Stimulated activated naive CD8-positive, alpha-beta T cell treated with anti-CD3 and anti-CD28 coated beads, Interleukin-15, amount 100 ng/mL, for 72 hours (primary cell): ENCODE measurements around the gene ZNF423.
"Not testable (repeated sequence)": the region's sequence is repeated elsewhere in the genome, so short reads cannot be mapped to it uniquely, and the experiment has no call there.

Experiments
- ATAC-seq: fragments of 150-1000 bp; cut with Tn5 transposase; 2 replicates; pipeline ENCODE4 v1.10.0; 2021; ENCODE audit warnings: mild to moderate bottlenecking, moderate library complexity
- DNase-seq, 2 donors: peaks; one replicate each; pipeline ENCODE4 v3.0.0; 2021 to 2022
- H3K27ac Mint-ChIP-seq, 2 donors: one replicate each; pipeline ENCODE4 v1.8.0; 2022; ENCODE audit warnings: mild to moderate bottlenecking in 2 of 2, mixed read lengths in 2 of 2, moderate library complexity in 2 of 2
- H3K27me3 Mint-ChIP-seq: one replicate; pipeline ENCODE4 v1.8.0; 2022; ENCODE audit warnings: mixed read lengths
- H3K4me1 Mint-ChIP-seq: one replicate; pipeline ENCODE4 v1.8.0; 2022; ENCODE audit warnings: mild to moderate bottlenecking, mixed read lengths
- H3K4me3 Mint-ChIP-seq, 2 donors: one replicate each; pipeline ENCODE4 v1.8.0; 2022; ENCODE audit warnings: mild to moderate bottlenecking in 2 of 2, mixed read lengths in 2 of 2, moderate library complexity in 1 of 2
- H3K9me3 Mint-ChIP-seq, 2 donors: one replicate each; pipeline ENCODE4 v1.8.0; 2022; ENCODE audit warnings: mixed read lengths in 2 of 2

Gene ZNF423

DNA sequence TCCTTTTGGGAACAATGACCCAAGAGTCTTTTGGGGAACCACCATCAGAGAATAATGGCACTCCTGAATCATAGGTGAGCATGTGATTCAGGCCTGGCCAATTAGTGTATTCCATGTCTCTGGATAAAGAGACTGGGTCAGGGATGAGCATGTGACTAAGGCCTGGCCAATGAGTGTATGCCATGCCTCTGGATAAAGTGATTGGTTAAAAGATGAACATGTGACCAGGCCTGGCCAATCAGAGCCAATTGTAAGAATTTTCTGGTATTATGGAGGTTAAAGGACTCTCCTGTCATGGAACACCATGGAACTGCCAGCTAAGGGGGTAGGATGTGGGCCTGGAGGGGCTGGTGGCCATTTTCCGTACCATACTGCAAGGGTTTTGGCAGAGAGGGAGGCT is 288.0 kb downstream of the ZNF423 start:
- DNase-seq (no peak), ATAC-seq (no peak)
- H3K27me3 Mint-ChIP-seq = no peaks in the 10 kb centered on the region
- H3K27ac Mint-ChIP-seq = no peak overlapping the region
- no peak overlapping the region for H3K4me3 Mint-ChIP-seq
- no peaks in the 10 kb centered on the region for H3K4me1 Mint-ChIP-seq
- no peaks in the 10 kb centered on the region for H3K9me3 Mint-ChIP-seq

GRCh38 chr16:49566432-49566831 is 289.5 kb downstream of the ZNF423 start:
- no peaks in the 10 kb centered on the region for H3K9me3 Mint-ChIP-seq
- no peaks in the 10 kb centered on the region for H3K4me1 Mint-ChIP-seq
- no peak overlapping the region for H3K27ac Mint-ChIP-seq
- ATAC-seq = no peak
- DNase-seq = no peak
- H3K27me3 Mint-ChIP-seq = no peaks in the 10 kb centered on the region
- H3K4me3 Mint-ChIP-seq = no peak overlapping the region

DNA sequence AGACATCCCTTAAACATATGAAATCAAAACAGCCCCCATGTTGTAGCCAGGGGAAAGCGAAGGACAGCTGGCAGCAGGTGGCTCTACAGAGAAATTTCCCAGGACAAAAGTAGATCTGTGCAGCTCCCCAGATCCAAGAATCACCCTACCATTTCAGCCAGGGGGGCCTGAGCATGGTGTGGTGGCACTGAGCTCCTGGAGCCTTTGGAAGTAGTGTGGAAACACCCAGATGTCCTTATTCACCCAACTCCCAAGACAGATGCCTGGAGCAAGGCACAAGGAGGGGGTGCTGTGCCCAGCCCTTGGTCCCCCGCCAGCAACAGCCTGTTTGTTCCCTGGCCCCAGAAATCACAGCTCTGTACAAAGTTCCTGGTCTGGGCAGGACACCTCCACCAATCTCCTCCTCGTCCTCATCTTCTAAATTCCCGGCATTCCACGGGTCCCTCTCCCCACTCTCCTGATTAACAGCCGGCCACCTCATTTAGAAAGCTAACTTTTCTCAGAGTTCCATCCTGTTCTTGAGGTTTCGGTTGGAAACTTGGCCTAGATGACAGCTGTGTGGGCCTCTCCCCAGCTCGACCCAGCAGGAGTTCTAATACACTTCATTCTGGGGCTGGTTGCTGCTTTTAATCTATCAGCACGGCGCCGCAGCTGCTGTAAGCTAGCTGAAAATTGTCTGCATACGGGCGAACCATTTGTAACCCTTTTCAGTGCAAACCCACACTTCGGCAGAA is 291.2 kb downstream of the ZNF423 start:
- no peak overlapping the region for H3K27ac Mint-ChIP-seq
- ATAC-seq (no peak), DNase-seq (no peak)
- no peaks in the 10 kb centered on the region for H3K9me3 Mint-ChIP-seq
- no peak overlapping the region for H3K4me3 Mint-ChIP-seq
- no peaks in the 10 kb centered on the region for H3K27me3 Mint-ChIP-seq
- no peaks in the 10 kb centered on the region for H3K4me1 Mint-ChIP-seq

GRCh38 chr16:49563666-49564065 is 292.2 kb downstream of the ZNF423 start:
- Mint-ChIP-seq H3K4me3 (no peak overlapping the region), H3K4me1 (no peaks in the 10 kb centered on the region), H3K9me3 (no peaks in the 10 kb centered on the region), H3K27me3 (no peaks in the 10 kb centered on the region), H3K27ac (no peak overlapping the region)
- no peak for ATAC-seq
- no peak for DNase-seq

GRCh38 chr16:49562894-49563293 is 293.0 kb downstream of the ZNF423 start:
- not testable (repeated sequence) for H3K27me3 Mint-ChIP-seq, H3K9me3 Mint-ChIP-seq

GRCh38 chr16:49562228-49562627 is 293.7 kb downstream of the ZNF423 start:
- H3K27me3 Mint-ChIP-seq = no peaks in the 10 kb centered on the region
- no peak overlapping the region for H3K27ac Mint-ChIP-seq
- H3K4me3 Mint-ChIP-seq = no peak overlapping the region
- no peaks in the 10 kb centered on the region for H3K9me3 Mint-ChIP-seq
- no peaks in the 10 kb centered on the region for H3K4me1 Mint-ChIP-seq
- ATAC-seq (no peak), DNase-seq (no peak)

More at GRCh38 chr16:49562894-49563293, 293.0 kb downstream of the ZNF423 start:
- H3K4me3 Mint-ChIP-seq, H3K4me1 Mint-ChIP-seq, H3K27ac Mint-ChIP-seq, ATAC-seq, DNase-seq: not testable (repeated sequence)

- no peak for ATAC-seq
- no peaks in the 10 kb centered on the region for H3K27me3 Mint-ChIP-seq
- H3K4me1 Mint-ChIP-seq = no peaks in the 10 kb centered on the region
- no peak overlapping the region for H3K4me3 Mint-ChIP-seq
- peak overlapping the region in 1 of 2 donors; percentile 43 for H3K27ac Mint-ChIP-seq
- no peak for DNase-seq
- no peaks in the 10 kb centered on the region for H3K9me3 Mint-ChIP-seq
Observed at GRCh38 chr16:49560004-49560830, 295.7 kb downstream of the ZNF423 start.

- Mint-ChIP-seq H3K4me3 (no peak overlapping the region), H3K4me1 (no peaks in the 10 kb centered on the region), H3K27ac (no peak overlapping the region), H3K27me3 (no peaks in the 10 kb centered on the region), H3K9me3 (no peaks in the 10 kb centered on the region)
- no peak for DNase-seq
- ATAC-seq = no peak
Observed at GRCh38 chr16:49559242-49559641, 296.7 kb downstream of the ZNF423 start.

- H3K27ac Mint-ChIP-seq = no peak overlapping the region
- no peak overlapping the region for H3K4me3 Mint-ChIP-seq
- ATAC-seq (no peak), DNase-seq (no peak)
- no peaks in the 10 kb centered on the region for H3K27me3 Mint-ChIP-seq
- H3K9me3 Mint-ChIP-seq = no peaks in the 10 kb centered on the region
- no peaks in the 10 kb centered on the region for H3K4me1 Mint-ChIP-seq
Observed at GRCh38 chr16:49558451-49558850, 297.5 kb downstream of the ZNF423 start.

- DNase-seq (no peak), ATAC-seq (no peak)
- Mint-ChIP-seq H3K4me1 (no peaks in the 10 kb centered on the region), H3K4me3 (no peak overlapping the region), H3K27ac (no peak overlapping the region), H3K9me3 (no peaks in the 10 kb centered on the region), H3K27me3 (no peaks in the 10 kb centered on the region)
Observed at GRCh38 chr16:49556606-49557446, 299.1 kb downstream of the ZNF423 start.

DNA sequence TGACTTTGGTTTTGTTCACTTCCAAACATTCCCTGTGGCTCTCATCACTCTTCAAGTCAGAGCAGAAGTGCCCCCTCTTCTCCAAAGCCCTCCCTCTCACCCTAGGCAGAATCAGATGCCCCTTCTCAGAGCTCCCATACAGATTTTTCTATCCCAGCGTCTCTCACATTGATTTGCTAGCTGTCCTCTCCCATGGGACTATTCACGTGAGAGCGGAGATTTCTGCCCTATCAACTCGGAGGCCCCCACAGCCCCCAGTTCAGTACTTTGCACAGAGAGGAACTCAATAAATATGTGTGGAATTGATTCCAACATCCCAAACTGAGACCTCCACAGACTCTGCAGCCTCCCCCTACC is 299.7 kb downstream of the ZNF423 start:
- Mint-ChIP-seq H3K4me3 (no peak overlapping the region), H3K9me3 (no peaks in the 10 kb centered on the region), H3K27ac (no peak overlapping the region), H3K27me3 (no peaks in the 10 kb centered on the region), H3K4me1 (no peaks in the 10 kb centered on the region)
- ATAC-seq = no peak
- DNase-seq = no peak

- Mint-ChIP-seq H3K27ac (no peak overlapping the region), H3K9me3 (no peaks in the 10 kb centered on the region), H3K4me1 (no peaks in the 10 kb centered on the region), H3K4me3 (no peak overlapping the region), H3K27me3 (no peaks in the 10 kb centered on the region)
- ATAC-seq = no peak
- DNase-seq = no peak
Observed at GRCh38 chr16:49554681-49555080, 301.2 kb downstream of the ZNF423 start.

DNA sequence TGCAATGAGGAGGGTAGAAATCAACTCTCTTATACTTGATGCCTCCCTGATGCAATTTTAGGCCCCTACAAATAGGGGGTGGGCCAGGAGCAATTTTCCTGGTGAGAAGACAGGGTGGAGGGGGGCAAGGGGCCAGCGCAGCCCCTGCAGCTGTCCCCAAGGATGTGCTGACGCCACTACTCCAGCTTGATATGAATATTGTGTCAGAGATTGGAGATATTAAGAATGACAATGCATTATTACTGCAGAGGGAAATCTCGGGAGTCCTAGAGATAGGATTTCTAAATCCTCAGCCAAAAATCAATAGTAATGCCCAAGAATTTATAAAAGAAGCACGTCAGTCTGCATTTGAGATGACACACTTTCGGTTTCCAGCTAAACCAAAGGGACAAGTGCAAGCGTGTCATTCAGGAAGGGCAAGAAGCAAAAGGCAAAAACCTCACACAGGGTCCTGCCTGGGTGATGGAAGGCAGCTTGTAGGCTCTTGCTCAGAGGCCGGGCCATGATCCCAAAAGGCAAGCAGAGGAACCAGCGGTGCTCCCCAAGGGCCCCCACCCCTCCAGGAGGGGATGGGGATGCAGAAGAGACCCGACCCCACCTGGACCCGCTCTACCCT is 303.5 kb downstream of the ZNF423 start:
- H3K9me3 Mint-ChIP-seq = no peaks in the 10 kb centered on the region
- H3K4me1 Mint-ChIP-seq = no peaks in the 10 kb centered on the region
- no peak for DNase-seq

GRCh38 chr16:49550666-49551065 is 305.2 kb downstream of the ZNF423 start:
- Mint-ChIP-seq H3K4me3 (no peak overlapping the region), H3K9me3 (no peaks in the 10 kb centered on the region), H3K27me3 (no peaks in the 10 kb centered on the region), H3K27ac (no peak overlapping the region), H3K4me1 (no peaks in the 10 kb centered on the region)
- ATAC-seq = no peak
- DNase-seq = no peak

More for the DNA sequence above, 303.5 kb downstream of the ZNF423 start:
- Mint-ChIP-seq H3K4me3 (no peak overlapping the region), H3K27ac (no peak overlapping the region), H3K27me3 (no peaks in the 10 kb centered on the region)
- no peak for ATAC-seq

DNA sequence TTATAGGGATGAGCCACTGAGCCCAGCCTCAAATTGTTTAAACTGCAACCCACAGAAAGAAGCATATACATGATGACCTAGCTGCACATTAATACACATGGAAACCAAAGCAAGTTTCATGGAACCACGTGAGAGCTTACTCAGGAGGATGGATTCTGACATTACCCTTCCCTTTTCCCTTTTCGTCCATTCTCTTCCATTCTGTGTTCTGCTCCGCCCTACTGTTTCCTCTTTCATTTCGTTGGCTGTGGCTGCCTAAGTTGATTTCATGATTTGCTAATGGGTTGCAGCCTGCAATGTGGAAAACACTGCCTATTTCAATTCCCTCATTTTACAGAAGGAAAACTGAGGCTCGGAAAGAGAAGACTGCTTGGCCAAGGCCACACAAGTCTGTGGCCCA is 305.8 kb downstream of the ZNF423 start:
- H3K27ac Mint-ChIP-seq = no peak overlapping the region
- ATAC-seq (no peak), DNase-seq (no peak)
- H3K9me3 Mint-ChIP-seq = no peaks in the 10 kb centered on the region
- no peaks in the 10 kb centered on the region for H3K27me3 Mint-ChIP-seq
- H3K4me3 Mint-ChIP-seq = no peak overlapping the region
- H3K4me1 Mint-ChIP-seq = no peaks in the 10 kb centered on the region
